A673 (cell line): ENCODE data around the gene VMAC. TPM values are rescaled to one million over a fixed set of nuclear protein-coding genes. Genes with fewer than 3 reads are reported as not detected.

Source experiments
- BruUV-seq: library from RNA; stranded (reverse); fragments of 400-500 nt; replicated peaks from 2 replicates; lab custom pipeline; 2021; lab: Mats Ljungman, UMichigan
- CTCF ChIA-PET: fragments of 300-600 bp; sonication (Branson Sonifier 250); formaldehyde crosslinking; loops from one replicate; lab custom pipeline; 2022; ENCODE audit warnings: antibody characterized with exemption; lab: Charles Lee
- POLR2A ChIA-PET: fragments of 300-600 bp; sonication (Branson Sonifier 250); formaldehyde crosslinking; loops from one replicate; lab custom pipeline; 2022; ENCODE audit warnings: antibody characterized with exemption; ENCODE audit not compliant: low non-redundant PET; lab: Charles Lee
- DNase-seq: peaks from one replicate; pipeline ENCODE4 v3.0.0-alpha.2; 2015; ENCODE audit warnings: low spot score
- H3K27ac ChIP-seq: fragments of 200-600 bp; sonication (generic); 2 replicates; pipeline ENCODE4 v1.5.1; 2016; ENCODE audit warnings: mixed run types, low read depth, mild to moderate bottlenecking, mixed read lengths, antibody characterized with exemption, low read length; ENCODE audit not compliant: poor library complexity, severe bottlenecking
- H3K27me3 ChIP-seq: fragments of 200-600 bp; sonication (generic); replicated peaks from 2 replicates; pipeline ENCODE4 v1.6.1; 2017; ENCODE audit warnings: mixed run types, low read depth, mild to moderate bottlenecking, mixed read lengths, antibody characterized with exemption, low read length; ENCODE audit not compliant: insufficient read depth, poor library complexity
- H3K36me3 ChIP-seq: fragments of 200-600 bp; sonication (generic); 2 replicates; pipeline ENCODE4 v1.6.1; 2016; ENCODE audit warnings: mixed run types, mild to moderate bottlenecking, mixed read lengths, antibody characterized with exemption, low read length; ENCODE audit not compliant: insufficient read depth, poor library complexity, severe bottlenecking
- H3K4me1 ChIP-seq: fragments of 200-600 bp; sonication (generic); 2 replicates; pipeline ENCODE4 v1.6.1; 2017; ENCODE audit warnings: mixed run types, mild to moderate bottlenecking, mixed read lengths, antibody characterized with exemption, low read length; ENCODE audit not compliant: insufficient read depth, poor library complexity, severe bottlenecking
- H3K4me3 ChIP-seq: fragments of 200-600 bp; sonication (generic); 2 replicates; pipeline ENCODE4 v1.5.1; 2016; ENCODE audit warnings: low read depth, mixed run types, mild to moderate bottlenecking, mixed read lengths, low read length; ENCODE audit not compliant: poor library complexity, severe bottlenecking
- H3K9me3 ChIP-seq: fragments of 200-600 bp; sonication (generic); 2 replicates; pipeline ENCODE4 v1.6.1; 2016; ENCODE audit warnings: mixed run types, low read depth, mild to moderate bottlenecking, mixed read lengths, antibody characterized with exemption, low read length; ENCODE audit not compliant: poor library complexity, severe bottlenecking
- EZH2 ChIP-seq: fragments of 200-600 bp; sonication (generic); IDR thresholded peaks from 2 replicates; pipeline ENCODE4 v1.6.1; 2017; ENCODE audit warnings: borderline replicate concordance, low read depth, mild to moderate bottlenecking, mixed read lengths, antibody characterized with exemption, low read length; ENCODE audit not compliant: poor library complexity, severe bottlenecking
- intact Hi-C: fragments of 100-400 bp; cut with micrococcal nuclease; formaldehyde crosslinking; loops from one replicate; pipeline ENCODE4 v1.10.0; 2022; ENCODE audit not compliant: unreplicated experiment
- total RNA-seq: library from RNA; stranded (reverse); gene quantifications from 2 replicates; pipeline ENCODE4 v1.2.3, GENCODE V29; 2021
- TF ChIP-seq, protein P1 (sequence below): fragments of 300-800, 200-600 bp; sonication (generic); conservative IDR thresholded peaks from 2 replicates; pipeline ENCODE4 v1.5.1; 2017; ENCODE audit warnings: low read depth, mild to moderate bottlenecking, antibody characterized with exemption, low read length, moderate library complexity, mixed read lengths

The VMAC gene
- total RNA-seq, 1 experiment from 2014 or later: 0.67 TPM

GRCh38 chr19:5956323-5956722, 51.7 kb downstream of the VMAC start:
- Histone ChIP-seq H3K4me3 (no peak overlapping the region), H3K9me3 (no peaks in the 10 kb centered on the region), H3K4me1 (peaks cover 53% of the 10 kb centered on the region), H3K27me3 (no peaks in the 10 kb centered on the region), H3K36me3 (no peaks in the 10 kb centered on the region), H3K27ac (no peak overlapping the region)
- CTCF ChIA-PET: no interaction called here
- no TSS peak for BruUV-seq
- intact Hi-C loops: no loop called here
- POLR2A ChIA-PET: no interaction called here
- no peak for DNase-seq
- no peak for TF ChIP-seq EZH2
- TF ChIP-seq, protein P1, sequence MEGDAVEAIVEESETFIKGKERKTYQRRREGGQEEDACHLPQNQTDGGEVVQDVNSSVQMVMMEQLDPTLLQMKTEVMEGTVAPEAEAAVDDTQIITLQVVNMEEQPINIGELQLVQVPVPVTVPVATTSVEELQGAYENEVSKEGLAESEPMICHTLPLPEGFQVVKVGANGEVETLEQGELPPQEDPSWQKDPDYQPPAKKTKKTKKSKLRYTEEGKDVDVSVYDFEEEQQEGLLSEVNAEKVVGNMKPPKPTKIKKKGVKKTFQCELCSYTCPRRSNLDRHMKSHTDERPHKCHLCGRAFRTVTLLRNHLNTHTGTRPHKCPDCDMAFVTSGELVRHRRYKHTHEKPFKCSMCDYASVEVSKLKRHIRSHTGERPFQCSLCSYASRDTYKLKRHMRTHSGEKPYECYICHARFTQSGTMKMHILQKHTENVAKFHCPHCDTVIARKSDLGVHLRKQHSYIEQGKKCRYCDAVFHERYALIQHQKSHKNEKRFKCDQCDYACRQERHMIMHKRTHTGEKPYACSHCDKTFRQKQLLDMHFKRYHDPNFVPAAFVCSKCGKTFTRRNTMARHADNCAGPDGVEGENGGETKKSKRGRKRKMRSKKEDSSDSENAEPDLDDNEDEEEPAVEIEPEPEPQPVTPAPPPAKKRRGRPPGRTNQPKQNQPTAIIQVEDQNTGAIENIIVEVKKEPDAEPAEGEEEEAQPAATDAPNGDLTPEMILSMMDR: no peak

DNA sequence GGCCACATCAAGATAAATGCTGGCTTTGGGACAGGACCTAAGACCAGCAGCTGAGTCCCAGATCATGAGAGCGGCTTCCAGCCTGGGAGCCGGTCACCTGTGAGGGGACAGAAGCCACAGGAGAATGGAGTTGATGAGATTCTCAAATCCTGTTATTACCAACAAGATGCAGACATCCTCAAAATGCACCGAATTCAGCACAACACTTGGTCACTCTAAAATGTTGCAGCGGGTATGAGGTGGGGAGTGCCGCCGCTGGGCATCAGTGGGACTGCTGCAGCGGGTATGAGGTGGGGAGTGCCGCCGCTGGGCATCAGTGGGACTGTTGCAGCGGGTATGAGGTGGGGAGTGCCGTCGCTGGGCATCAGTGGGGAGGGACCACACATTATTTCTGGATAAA, 52.1 kb downstream of the VMAC start:
- no peaks in the 10 kb centered on the region for H3K9me3 ChIP-seq
- BruUV-seq: no TSS peak
- no peak for DNase-seq
- peaks cover 55% of the 10 kb centered on the region for H3K4me1 ChIP-seq
- ChIA-PET POLR2A (no interaction called here), CTCF (no interaction called here)
- H3K36me3 ChIP-seq: no peaks in the 10 kb centered on the region
- intact Hi-C loops: no loop called here
- H3K27me3 ChIP-seq: no peaks in the 10 kb centered on the region
- TF ChIP-seq EZH2: no peak
- TF ChIP-seq, protein P1: no peak
- no peak overlapping the region for H3K4me3 ChIP-seq
- no peak overlapping the region for H3K27ac ChIP-seq

DNA sequence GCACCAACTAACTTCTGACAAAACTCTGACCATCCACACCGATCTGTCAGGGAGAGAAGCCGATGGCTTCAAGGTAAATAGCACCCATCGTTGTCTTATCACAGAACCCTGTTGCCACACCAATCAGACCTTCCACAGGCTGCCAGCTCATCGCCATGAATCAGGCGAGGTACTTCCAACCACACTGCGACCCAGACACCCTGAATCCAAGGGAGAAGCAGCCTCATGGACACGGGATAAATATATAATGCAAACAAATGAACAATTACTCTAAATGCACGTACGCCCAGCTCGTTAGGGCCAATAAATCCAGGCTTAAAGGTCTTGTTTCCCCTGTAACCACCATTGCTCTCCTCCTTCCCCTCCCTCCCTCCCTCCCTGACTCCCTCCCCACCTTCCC, 52.5 kb downstream of the VMAC start:
- H3K36me3 ChIP-seq: no peaks in the 10 kb centered on the region
- DNase-seq: no peak
- H3K27me3 ChIP-seq: no peaks in the 10 kb centered on the region
- H3K27ac ChIP-seq: no peak overlapping the region
- BruUV-seq: no TSS peak
- intact Hi-C loops: no loop called here
- H3K4me3 ChIP-seq: no peak overlapping the region
- peaks cover 53% of the 10 kb centered on the region for H3K4me1 ChIP-seq
- no peak for TF ChIP-seq EZH2
- TF ChIP-seq, protein P1: no peak
- H3K9me3 ChIP-seq: no peaks in the 10 kb centered on the region
- ChIA-PET CTCF (no interaction called here), POLR2A (interaction anchor here (0.6 kb wide), 1 partner anchor 907 kb away, joined by 4 read pairs; no protein-coding TSS in a partner anchor)
